ENCODE data around the gene TIFAB. TPM values are rescaled to one million over a fixed set of nuclear protein-coding genes. Genes with fewer than 3 reads are reported as not detected.

TIFAB gene
- polyA plus RNA-seq, 12 donors = 0.08 to 2.1 (median 0.14) TPM; not detected in 2

GRCh38 chr5:135482381-135482933, 30.3 kb upstream of the TIFAB start:
- no peak for DNase-seq

- no peak for DNase-seq
These were observed 29.8 kb upstream of the TIFAB start for GRCh38 chr5:135481909-135482311.

- no peak for DNase-seq
These were observed 29.2 kb upstream of the TIFAB start for GRCh38 chr5:135481387-135481786.

- DNase-seq = no peak
These were observed 28.4 kb upstream of the TIFAB start for GRCh38 chr5:135480511-135480910.

GRCh38 chr5:135478938-135479337, 26.8 kb upstream of the TIFAB start:
- no peak for DNase-seq

- DNase-seq = no peak
These were observed 25.5 kb upstream of the TIFAB start for GRCh38 chr5:135477613-135478066.

GRCh38 chr5:135476615-135477581, 24.7 kb upstream of the TIFAB start:
- no peak for DNase-seq

- no peak for DNase-seq
These were observed 22.0 kb upstream of the TIFAB start for GRCh38 chr5:135473956-135474670.

- DNase-seq = no peak
These were observed 20.0 kb upstream of the TIFAB start for GRCh38 chr5:135472141-135472540.

GRCh38 chr5:135471726-135472125, 19.6 kb upstream of the TIFAB start:
- no peak for DNase-seq

GRCh38 chr5:135469911-135470310, 17.8 kb upstream of the TIFAB start:
- DNase-seq = no peak

GRCh38 chr5:135468541-135468940, 16.4 kb upstream of the TIFAB start:
- DNase-seq = no peak

- no peak for DNase-seq
These were observed 15.8 kb upstream of the TIFAB start for GRCh38 chr5:135467871-135468485.

- no peak for DNase-seq
These were observed 15.0 kb upstream of the TIFAB start for GRCh38 chr5:135467051-135467625.

GRCh38 chr5:135466178-135467050, 14.3 kb upstream of the TIFAB start:
- peak; percentile 82 for DNase-seq

- DNase-seq = no peak
These were observed 13.4 kb upstream of the TIFAB start for GRCh38 chr5:135465391-135466122.

- no peak for DNase-seq
These were observed 10.2 kb upstream of the TIFAB start for GRCh38 chr5:135462304-135462703.

- DNase-seq = no peak
These were observed 9.5 kb upstream of the TIFAB start for GRCh38 chr5:135461481-135462151.
